ENCODE results near the gene SLC7A6. TPM values are rescaled to one million over a fixed set of nuclear protein-coding genes. Genes with fewer than 3 reads are reported as not detected.

Gene SLC7A6
- total RNA-seq, 1 donor from 2014 or later: 11.6 TPM

GRCh38 chr16:68232335-68232734, 32.0 kb upstream of the SLC7A6 start:
- Mint-ChIP-seq H3K36me3 (ENCODE audit: insufficient read depth) (peaks cover 13% of the 10 kb centered on the region), H3K4me3 (ENCODE audit: low read depth) (no peak overlapping the region), H3K4me1 (ENCODE audit: low read depth) (peaks cover 25% of the 10 kb centered on the region), H3K9me3 (ENCODE audit: low read depth) (no peaks in the 10 kb centered on the region), H3K27me3 (no peaks in the 10 kb centered on the region), H3K27ac (no peak overlapping the region)
- TF ChIP-seq CTCF (IDR thresholded peaks at IDR 0.05; ENCODE audit: unreplicated experiment): no peak
- DNase-seq (ENCODE audit: low spot score, unreplicated experiment): no peak

- peak overlapping the region; percentile 96 for H3K27ac Mint-ChIP-seq
Measured at GRCh38 chr16:68233085-68233834, 31.1 kb upstream of the SLC7A6 start.

GRCh38 chr16:68233835-68234187, 30.5 kb upstream of the SLC7A6 start:
- peak overlapping the region; percentile 87 for H3K4me3 Mint-ChIP-seq (ENCODE audit: low read depth)
- peaks cover 28% of the 10 kb centered on the region for H3K4me1 Mint-ChIP-seq (ENCODE audit: low read depth)
- no peak for DNase-seq (ENCODE audit: low spot score, unreplicated experiment)
- no peak for TF ChIP-seq CTCF (IDR thresholded peaks at IDR 0.05; ENCODE audit: unreplicated experiment)
- peaks cover 17% of the 10 kb centered on the region for H3K36me3 Mint-ChIP-seq (ENCODE audit: insufficient read depth)
- peak overlapping the region; percentile 96 for H3K27ac Mint-ChIP-seq
- H3K9me3 Mint-ChIP-seq (ENCODE audit: low read depth): peaks cover 2% of the 10 kb centered on the region
- H3K27me3 Mint-ChIP-seq: no peaks in the 10 kb centered on the region

More at GRCh38 chr16:68233085-68233834, 31.1 kb upstream of the SLC7A6 start:
- no peak for TF ChIP-seq CTCF (IDR thresholded peaks at IDR 0.05; ENCODE audit: unreplicated experiment)
- Mint-ChIP-seq H3K4me1 (ENCODE audit: low read depth) (peaks cover 28% of the 10 kb centered on the region), H3K4me3 (ENCODE audit: low read depth) (peak overlapping the region; percentile 10), H3K36me3 (ENCODE audit: insufficient read depth) (peaks cover 15% of the 10 kb centered on the region), H3K27me3 (no peaks in the 10 kb centered on the region), H3K9me3 (ENCODE audit: low read depth) (no peaks in the 10 kb centered on the region)
- no peak for DNase-seq (ENCODE audit: low spot score, unreplicated experiment)

GRCh38 chr16:68234188-68235107, 29.9 kb upstream of the SLC7A6 start:
- peak overlapping the region; percentile 87 for H3K4me3 Mint-ChIP-seq (ENCODE audit: low read depth)
- peaks cover 3% of the 10 kb centered on the region for H3K9me3 Mint-ChIP-seq (ENCODE audit: low read depth)
- peak; percentile 82 for DNase-seq (ENCODE audit: low spot score, unreplicated experiment)
- H3K4me1 Mint-ChIP-seq (ENCODE audit: low read depth): peaks cover 28% of the 10 kb centered on the region
- peak overlapping the region; percentile 96 for H3K27ac Mint-ChIP-seq
- no peaks in the 10 kb centered on the region for H3K27me3 Mint-ChIP-seq
- no peak for TF ChIP-seq CTCF (IDR thresholded peaks at IDR 0.05; ENCODE audit: unreplicated experiment)
- peaks cover 15% of the 10 kb centered on the region for H3K36me3 Mint-ChIP-seq (ENCODE audit: insufficient read depth)

- Mint-ChIP-seq H3K9me3 (ENCODE audit: low read depth) (peaks cover 3% of the 10 kb centered on the region), H3K27ac (peak overlapping the region; percentile 96), H3K27me3 (no peaks in the 10 kb centered on the region), H3K4me3 (ENCODE audit: low read depth) (peak overlapping the region; percentile 87), H3K4me1 (ENCODE audit: low read depth) (peaks cover 28% of the 10 kb centered on the region), H3K36me3 (ENCODE audit: insufficient read depth) (peaks cover 13% of the 10 kb centered on the region)
- TF ChIP-seq CTCF (IDR thresholded peaks at IDR 0.05; ENCODE audit: unreplicated experiment): peak; percentile 46
- peak; percentile 42 for DNase-seq (ENCODE audit: low spot score, unreplicated experiment)
Measured at GRCh38 chr16:68235108-68235886, 29.0 kb upstream of the SLC7A6 start.
